A375 (cell line): ENCODE results near the gene ST6GAL2. TPM values are rescaled to one million over a fixed set of nuclear protein-coding genes. Genes with fewer than 3 reads are reported as not detected.

Experiments
- total RNA-seq: library from RNA; depleted of rRNA; stranded (reverse); fragments of >200 nt; shearing (Covaris generic); gene quantifications from 2 replicates; pipeline ENCODE4 v1.2.3, GENCODE V29; 2014; rRNA removed

The ST6GAL2 gene
- total RNA-seq: not detected in 2 replicates

GRCh38 chr2:106885971-106886915 is at the start of gene ST6GAL2:
Gene ST6GAL2 (minus strand): TSS chr2:106886167. CDS start chr2:106843977, 42,190 bp downstream.

